NCI-H146 treated with DMSO at 0.1 percent for 48 hours (cell line): Measurements from ENCODE around the gene GNG8.
A peak's percentile ranks its signal among the peaks of the same experiment; 100 is the strongest.

Experiments
- DNase-seq: peaks from one replicate; lab custom pipeline; 2025; ENCODE audit not compliant: unreplicated experiment; lab: John Stamatoyannopoulos, UW

The GNG8 gene

GRCh38 chr19:46603752-46604231 lies 32.2 kb downstream of the GNG8 start:
- DNase-seq: no peak

- DNase-seq: no peak
These were observed 32.8 kb downstream of the GNG8 start for GRCh38 chr19:46603195-46603637.

GRCh38 chr19:46602392-46603194 lies 33.4 kb downstream of the GNG8 start:
- DNase-seq: no peak

- peak; percentile 17 for DNase-seq
These were observed 34.4 kb downstream of the GNG8 start, which contains the start of gene CALM3 for GRCh38 chr19:46601318-46602224. Gene CALM3, plus strand, starts transcription at chr19:46601330. Its CDS starts 105 bp downstream, at chr19:46601435.

GRCh38 chr19:46600384-46601317 lies 35.4 kb downstream of the GNG8 start:
- peak; percentile 95 for DNase-seq

- DNase-seq: no peak
These were observed 36.2 kb downstream of the GNG8 start for GRCh38 chr19:46599716-46600373.

- no peak for DNase-seq
These were observed 37.6 kb downstream of the GNG8 start for GRCh38 chr19:46598372-46598917.

GRCh38 chr19:46596008-46596407 lies 40.0 kb downstream of the GNG8 start:
- no peak for DNase-seq

- DNase-seq: no peak
These were observed 44.1 kb downstream of the GNG8 start for GRCh38 chr19:46591870-46592269.

GRCh38 chr19:46591254-46591653 lies 44.7 kb downstream of the GNG8 start:
- no peak for DNase-seq

- DNase-seq: no peak
These were observed 48.1 kb downstream of the GNG8 start for GRCh38 chr19:46587861-46588260.

GRCh38 chr19:46586294-46586693 lies 49.7 kb downstream of the GNG8 start:
- DNase-seq: no peak

GRCh38 chr19:46585539-46585938 lies 50.5 kb downstream of the GNG8 start:
- no peak for DNase-seq
